ENCODE data around the gene BEST4.
"Not testable (repeated sequence)": the region's sequence is repeated elsewhere in the genome, so short reads cannot be mapped to it uniquely, and the experiment has no call there.

Gene BEST4

GRCh38 chr1:44802306-44803061 is 14.5 kb upstream of the BEST4 start:
- no peak for DNase-seq (ENCODE audit: low read depth)

- DNase-seq (ENCODE audit: low read depth): peak; percentile 30
These were observed 13.7 kb upstream of the BEST4 start for GRCh38 chr1:44801491-44802305.

GRCh38 chr1:44799770-44800584 is 12.0 kb upstream of the BEST4 start, which contains the start of gene PLK3:
PLK3 (plus strand) TSS chr1:44800377; CDS start chr1:44800464, 87 bp downstream.
- peak; percentile 98 for DNase-seq (ENCODE audit: low read depth)

GRCh38 chr1:44798481-44799365 is 10.8 kb upstream of the BEST4 start:
- DNase-seq (ENCODE audit: low read depth): no peak

GRCh38 chr1:44797886-44798285 is 9.9 kb upstream of the BEST4 start:
- DNase-seq (ENCODE audit: low read depth): not testable (repeated sequence)

GRCh38 chr1:44792736-44793502 is 4.9 kb upstream of the BEST4 start:
- no peak for DNase-seq (ENCODE audit: low read depth)

- DNase-seq (ENCODE audit: low read depth): no peak
These were observed 3.2 kb upstream of the BEST4 start for GRCh38 chr1:44790968-44791801.

- no peak for DNase-seq (ENCODE audit: low read depth)
These were observed 464 bp downstream of the BEST4 start for GRCh38 chr1:44787506-44787905.

- no peak for DNase-seq (ENCODE audit: low read depth)
These were observed 1.0 kb downstream of the BEST4 start for GRCh38 chr1:44786841-44787426.

- DNase-seq (ENCODE audit: low read depth): peak; percentile 58
These were observed 1.7 kb downstream of the BEST4 start for GRCh38 chr1:44786138-44786840.

GRCh38 chr1:44785501-44786137 is 2.4 kb downstream of the BEST4 start:
- no peak for DNase-seq (ENCODE audit: low read depth)

- DNase-seq (ENCODE audit: low read depth): no peak
These were observed 3.0 kb downstream of the BEST4 start for GRCh38 chr1:44785029-44785380.

- peak; percentile 28 for DNase-seq (ENCODE audit: low read depth)
These were observed 3.6 kb downstream of the BEST4 start for GRCh38 chr1:44784094-44785028.

GRCh38 chr1:44783697-44784093 is 4.3 kb downstream of the BEST4 start:
- DNase-seq (ENCODE audit: low read depth): no peak

- no peak for DNase-seq (ENCODE audit: low read depth)
These were observed 7.3 kb downstream of the BEST4 start for GRCh38 chr1:44780583-44781121.

GRCh38 chr1:44778705-44779576 is 9.0 kb downstream of the BEST4 start:
- no peak for DNase-seq (ENCODE audit: low read depth)
